ENCODE data around the gene KIF13A.
"Not testable (repeated sequence)": the region's sequence is repeated elsewhere in the genome, so short reads cannot be mapped to it uniquely, and the experiment has no call there.

KIF13A gene

GRCh38 chr6:17846762-17847161 lies 140.7 kb downstream of the KIF13A start:
- DNase-seq (ENCODE audit: low read depth, low spot score), result no peak

GRCh38 chr6:17845598-17845997 lies 141.8 kb downstream of the KIF13A start:
- no peak for DNase-seq (ENCODE audit: low read depth, low spot score)

GRCh38 chr6:17844967-17845366 lies 142.5 kb downstream of the KIF13A start:
- DNase-seq (ENCODE audit: low read depth, low spot score), result not testable (repeated sequence)

- no peak for DNase-seq (ENCODE audit: low read depth, low spot score)
Observed at GRCh38 chr6:17842934-17843821, 144.3 kb downstream of the KIF13A start.

- no peak for DNase-seq (ENCODE audit: low read depth, low spot score)
Observed at GRCh38 chr6:17842014-17842776, 145.2 kb downstream of the KIF13A start.

GRCh38 chr6:17839513-17840223 lies 147.8 kb downstream of the KIF13A start:
- DNase-seq (ENCODE audit: low read depth, low spot score), result no peak

- DNase-seq (ENCODE audit: low read depth, low spot score), result no peak
Observed at GRCh38 chr6:17836293-17836692, 151.1 kb downstream of the KIF13A start.

GRCh38 chr6:17835784-17836183 lies 151.7 kb downstream of the KIF13A start:
- no peak for DNase-seq (ENCODE audit: low read depth, low spot score)

- DNase-seq (ENCODE audit: low read depth, low spot score), result peak; percentile 88
Observed at GRCh38 chr6:17831135-17831534, 156.3 kb downstream of the KIF13A start.

- no peak for DNase-seq (ENCODE audit: low read depth, low spot score)
Observed at GRCh38 chr6:17829905-17830304, 157.5 kb downstream of the KIF13A start.

GRCh38 chr6:17828149-17828548 lies 159.3 kb downstream of the KIF13A start:
- no peak for DNase-seq (ENCODE audit: low read depth, low spot score)

- DNase-seq (ENCODE audit: low read depth, low spot score), result no peak
Observed at GRCh38 chr6:17826301-17826700, 161.1 kb downstream of the KIF13A start.

- DNase-seq (ENCODE audit: low read depth, low spot score), result no peak
Observed at GRCh38 chr6:17820055-17820454, 167.4 kb downstream of the KIF13A start.

GRCh38 chr6:17817763-17818162 lies 169.7 kb downstream of the KIF13A start:
- DNase-seq (ENCODE audit: low read depth, low spot score), result no peak

GRCh38 chr6:17816921-17817611 lies 170.4 kb downstream of the KIF13A start:
- no peak for DNase-seq (ENCODE audit: low read depth, low spot score)

- no peak for DNase-seq (ENCODE audit: low read depth, low spot score)
Observed at GRCh38 chr6:17813542-17813941, 173.9 kb downstream of the KIF13A start.

GRCh38 chr6:17812311-17812710 lies 175.1 kb downstream of the KIF13A start:
- no peak for DNase-seq (ENCODE audit: low read depth, low spot score)

- no peak for DNase-seq (ENCODE audit: low read depth, low spot score)
Observed at GRCh38 chr6:17808609-17809008, 178.8 kb downstream of the KIF13A start.

GRCh38 chr6:17807431-17807830 lies 180.0 kb downstream of the KIF13A start:
- not testable (repeated sequence) for DNase-seq (ENCODE audit: low read depth, low spot score)

- DNase-seq (ENCODE audit: low read depth, low spot score), result peak; percentile 17
Observed at GRCh38 chr6:17803409-17803808, 184.0 kb downstream of the KIF13A start.

- no peak for DNase-seq (ENCODE audit: low read depth, low spot score)
Observed at GRCh38 chr6:17798477-17799154, 188.8 kb downstream of the KIF13A start.

All from astrocyte of the hippocampus (primary cell).